Activated T-helper 1 cell treated with anti-CD3 and anti-CD28 coated beads, Interleukin-12 subunit alpha, Interleukin-12 subunit beta, Interleukin-2, Interleukin-4 antibody, amounts not matched to agents 30 ng/mL and 10 ng/mL and 1 ng/mL, durations not matched to agents 14 hours and 24 hours and 36 hours (primary cell): ENCODE data around the gene ZFR. TPM values are rescaled to one million over a fixed set of nuclear protein-coding genes. Genes with fewer than 3 reads are reported as not detected.

ENCODE experiments used
- DNase-seq: peaks from one replicate; pipeline ENCODE4 v3.0.0; 2021; ENCODE audit warnings: low spot score
- H3K27ac Mint-ChIP-seq: one replicate; pipeline ENCODE4 v1.8.0; 2021; ENCODE audit warnings: mild to moderate bottlenecking, mixed read lengths
- H3K27me3 Mint-ChIP-seq: one replicate; pipeline ENCODE4 v1.8.0; 2022; ENCODE audit warnings: mild to moderate bottlenecking, moderate library complexity, mixed read lengths; ENCODE audit not compliant: insufficient read depth
- H3K36me3 Mint-ChIP-seq: one replicate; pipeline ENCODE4 v1.8.0; 2021; ENCODE audit warnings: low read depth, mixed read lengths
- H3K4me1 Mint-ChIP-seq: one replicate; pipeline ENCODE4 v1.8.0; 2021; ENCODE audit warnings: low read depth, mixed read lengths
- H3K4me3 Mint-ChIP-seq: one replicate; pipeline ENCODE4 v1.8.0; 2021; ENCODE audit warnings: mild to moderate bottlenecking, moderate library complexity, mixed read lengths
- H3K9me3 Mint-ChIP-seq: one replicate; pipeline ENCODE4 v1.8.0; 2021; ENCODE audit warnings: mixed read lengths
- intact Hi-C: fragments of 100-400 bp; cut with micrococcal nuclease; formaldehyde crosslinking; loops from one replicate; pipeline ENCODE4 v1.15.1; 2024
- total RNA-seq: library from RNA; stranded (reverse); gene quantifications from 2 replicates; pipeline ENCODE4 v1.2.3, GENCODE V29; 2022

ZFR gene
- total RNA-seq, result 67.7 and 70.8 TPM in 2 replicates

DNA sequence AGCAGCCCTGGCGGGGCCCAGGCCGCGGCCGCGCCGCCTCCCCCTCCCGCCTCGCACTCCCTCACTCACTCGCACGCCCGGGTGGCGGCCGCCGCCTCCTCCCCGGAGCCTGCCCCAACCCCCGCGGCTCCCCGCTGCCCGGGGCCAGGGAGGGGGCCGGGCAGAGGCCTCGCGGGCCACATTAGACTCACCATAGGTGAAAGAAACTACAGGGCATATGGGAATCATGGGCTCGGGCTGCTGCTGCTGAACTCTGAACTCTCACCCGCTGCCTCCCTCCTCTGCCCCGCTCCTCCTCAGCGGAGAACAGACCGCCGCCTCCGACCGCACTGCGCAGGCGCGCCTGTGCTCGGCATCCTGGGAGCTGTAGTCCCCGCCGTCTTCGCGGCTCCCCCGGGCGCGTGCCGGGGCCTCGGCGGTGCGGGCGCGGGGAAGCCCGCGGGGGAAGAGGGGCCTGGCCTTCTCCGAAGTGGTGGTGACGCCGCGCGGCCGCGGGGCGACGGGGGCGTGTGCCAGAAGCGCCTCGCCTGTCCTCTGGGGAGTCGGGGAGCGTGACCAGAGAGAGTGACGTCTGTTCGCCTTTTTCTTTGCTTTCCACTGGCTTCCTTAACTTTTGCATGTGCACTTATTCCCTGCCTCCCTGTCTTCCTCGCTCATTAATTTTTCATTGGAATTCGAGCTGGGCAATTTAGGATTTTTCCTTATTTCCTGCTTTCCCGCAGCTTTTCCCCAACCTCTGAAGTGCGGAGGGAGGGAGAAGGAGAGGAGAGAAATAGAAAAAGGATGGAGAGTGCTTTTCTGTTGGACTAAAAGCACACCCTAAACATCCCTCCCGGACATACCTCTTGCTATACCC lies at the start of gene ZFR:
Gene ZFR, minus strand, starts transcription at position 310 of the 856 bp plus-strand sequence. Its CDS starts 82 bp downstream, at position 228.
- Mint-ChIP-seq H3K4me3 (peak within 1 kb of the TSS; percentile 97), H3K4me1 (peaks cover 29% of the 10 kb centered on the region), H3K9me3 (no peaks in the 10 kb centered on the region), H3K27me3 (peaks cover 12% of the 10 kb centered on the region), H3K36me3 (peaks cover 18% of the 10 kb centered on the region), H3K27ac (peak within 1 kb of the TSS; percentile 98)
- peak; percentile 94 for DNase-seq
- intact Hi-C loops, result loop anchor here (1.0 to 10.0 kb wide), 6 partner anchors 88 to 910 kb away; partner anchors contain the start of genes C5orf22, DROSHA and GOLPH3

DNA sequence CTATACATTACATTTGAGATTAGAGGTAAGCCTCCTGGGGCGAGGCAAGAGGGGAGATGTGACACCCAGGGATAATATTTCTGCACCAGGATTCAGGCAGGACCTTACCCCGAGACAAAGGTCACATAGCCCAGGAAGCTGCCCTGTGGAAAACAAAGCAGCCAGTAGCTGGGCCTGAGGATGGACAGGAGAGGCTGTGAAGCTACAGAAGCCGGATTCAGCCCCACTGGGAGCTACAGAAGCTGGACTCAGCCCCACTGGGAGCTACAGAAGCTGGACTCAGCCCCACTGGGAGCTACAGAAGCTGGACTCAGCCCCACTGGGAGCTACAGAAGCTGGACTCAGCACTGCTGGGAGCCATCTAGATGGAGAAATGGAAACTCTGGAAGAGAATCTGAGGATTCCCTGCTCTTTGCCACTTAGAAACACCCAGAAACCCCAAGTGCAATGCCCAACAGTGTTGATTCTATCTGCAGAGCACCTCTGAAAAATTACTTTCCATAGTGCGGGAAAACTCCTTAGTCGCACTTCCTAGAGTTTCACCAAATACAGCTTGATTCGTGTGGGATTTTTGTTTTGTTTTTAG lies 46.5 kb upstream of the ZFR start:
- H3K36me3 Mint-ChIP-seq, result no peaks in the 10 kb centered on the region
- H3K27me3 Mint-ChIP-seq, result peaks cover 3% of the 10 kb centered on the region
- H3K4me3 Mint-ChIP-seq, result no peak overlapping the region
- peaks cover 10% of the 10 kb centered on the region for H3K4me1 Mint-ChIP-seq
- DNase-seq, result no peak
- H3K27ac Mint-ChIP-seq, result no peak overlapping the region
- intact Hi-C loops, result no loop called here
- H3K9me3 Mint-ChIP-seq, result no peaks in the 10 kb centered on the region

DNA sequence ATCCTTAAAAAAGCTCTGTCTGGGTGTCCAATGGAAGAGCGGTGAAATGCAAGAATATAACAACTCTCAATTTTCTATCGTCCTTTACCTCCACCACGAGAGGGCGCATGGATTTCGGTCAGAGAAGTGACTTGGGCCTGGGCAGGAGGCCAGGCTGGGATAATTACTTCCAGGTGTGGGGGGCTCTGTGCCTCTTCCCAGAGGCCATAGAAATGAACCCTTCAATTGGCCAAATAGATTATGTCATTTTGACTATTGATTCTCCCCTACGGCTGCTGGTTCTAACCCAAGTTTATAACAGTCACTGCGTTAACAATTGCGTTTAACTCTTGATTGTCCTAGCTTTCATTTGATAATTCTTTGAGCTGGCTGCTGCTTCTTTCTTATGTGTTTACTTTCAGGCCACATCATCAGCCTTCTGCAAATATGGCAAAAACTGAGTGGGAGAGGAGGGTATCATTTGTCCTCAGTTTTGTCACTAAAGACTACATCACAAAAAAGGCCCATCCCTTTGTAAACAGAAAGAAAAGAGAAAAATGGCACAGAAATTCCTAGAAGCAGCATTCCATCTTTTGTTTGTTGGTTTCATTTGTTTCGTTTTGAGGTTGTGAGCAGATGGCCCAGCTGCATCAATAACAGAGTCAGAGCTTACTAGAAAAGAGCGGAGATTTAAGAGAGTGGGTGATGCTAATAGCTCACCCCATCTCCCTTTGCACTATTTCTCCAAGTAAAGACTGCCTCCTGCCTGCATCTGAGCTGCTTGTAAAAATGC lies 45.4 kb upstream of the ZFR start:
- intact Hi-C loops, result loop anchor here (1.0 to 2.0 kb wide), 3 partner anchors 41 to 123 kb away; no protein-coding TSS in a partner anchor
- no peaks in the 10 kb centered on the region for H3K36me3 Mint-ChIP-seq

DNA sequence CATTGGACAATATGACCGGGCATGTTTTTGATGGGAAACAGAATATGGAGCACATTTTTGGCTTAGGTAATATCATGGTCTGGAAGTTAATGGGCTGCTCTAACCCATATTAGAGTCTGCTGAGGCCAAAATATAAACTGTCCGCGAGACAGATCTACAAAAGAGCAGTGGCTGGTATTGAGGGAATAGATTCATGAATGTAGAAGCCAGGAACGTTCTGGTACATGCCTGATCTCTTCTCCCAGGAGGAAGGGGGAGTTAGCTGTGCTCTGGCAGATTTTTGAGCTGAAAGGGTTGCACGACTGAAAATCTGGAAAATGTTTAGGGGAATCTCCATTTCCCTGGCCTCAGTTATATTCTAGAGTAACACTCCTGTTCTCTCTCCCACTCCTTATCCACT lies 42.9 kb upstream of the ZFR start:
- no peak overlapping the region for H3K4me3 Mint-ChIP-seq
- H3K9me3 Mint-ChIP-seq, result no peaks in the 10 kb centered on the region
- H3K27me3 Mint-ChIP-seq, result peaks cover 3% of the 10 kb centered on the region
- peaks cover 8% of the 10 kb centered on the region for H3K4me1 Mint-ChIP-seq
- H3K36me3 Mint-ChIP-seq, result no peaks in the 10 kb centered on the region
- DNase-seq, result no peak
- no peak overlapping the region for H3K27ac Mint-ChIP-seq
- intact Hi-C loops, result no loop called here

More for the DNA sequence above, 45.4 kb upstream of the ZFR start:
- Mint-ChIP-seq H3K27me3 (peaks cover 3% of the 10 kb centered on the region), H3K27ac (no peak overlapping the region), H3K9me3 (no peaks in the 10 kb centered on the region), H3K4me1 (peaks cover 8% of the 10 kb centered on the region), H3K4me3 (no peak overlapping the region)
- peak; percentile 59 for DNase-seq

DNA sequence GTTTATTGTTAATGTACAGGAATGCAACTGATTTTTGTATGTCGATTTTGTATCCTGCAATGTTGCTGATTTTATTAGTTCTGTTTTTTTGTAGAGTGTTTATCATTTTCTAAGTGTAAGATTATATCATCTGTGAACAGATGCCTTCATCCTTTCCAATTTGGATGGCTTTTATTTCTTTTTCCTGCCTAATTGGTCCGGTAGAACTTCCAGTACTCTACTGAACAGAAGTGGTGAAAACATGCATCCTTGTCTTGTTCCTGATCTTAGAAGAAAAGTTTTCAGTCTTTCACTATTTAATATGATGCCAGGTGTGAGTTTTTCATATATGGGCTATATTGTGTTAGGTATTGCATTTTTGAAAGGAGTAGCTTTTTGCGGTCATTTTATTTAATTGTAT lies 42.5 kb upstream of the ZFR start:
- intact Hi-C loops, result no loop called here
- DNase-seq, result no peak
- Mint-ChIP-seq H3K27me3 (peaks cover 3% of the 10 kb centered on the region), H3K9me3 (no peaks in the 10 kb centered on the region), H3K4me1 (peaks cover 8% of the 10 kb centered on the region), H3K36me3 (no peaks in the 10 kb centered on the region), H3K27ac (no peak overlapping the region), H3K4me3 (no peak overlapping the region)

DNA sequence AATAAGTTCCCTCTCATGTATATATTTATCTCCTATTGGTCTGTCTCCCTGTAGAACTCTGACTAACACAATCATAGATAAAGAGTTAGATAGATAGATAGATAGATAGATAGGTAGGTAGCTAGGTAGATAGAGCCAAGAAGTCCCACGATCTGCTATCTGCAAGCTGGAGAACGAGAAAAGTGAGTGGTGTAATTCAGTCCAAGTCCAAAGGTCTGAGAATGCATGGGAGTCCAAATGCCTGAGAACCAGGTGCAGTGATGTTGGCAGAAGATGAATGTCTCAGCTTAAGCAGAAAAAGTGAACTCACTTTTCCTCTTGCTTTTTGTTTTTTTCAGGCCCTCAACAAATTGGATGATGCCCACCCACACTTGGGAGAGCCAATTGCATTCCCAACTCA lies 37.7 kb upstream of the ZFR start:
- intact Hi-C loops, result no loop called here

DNA sequence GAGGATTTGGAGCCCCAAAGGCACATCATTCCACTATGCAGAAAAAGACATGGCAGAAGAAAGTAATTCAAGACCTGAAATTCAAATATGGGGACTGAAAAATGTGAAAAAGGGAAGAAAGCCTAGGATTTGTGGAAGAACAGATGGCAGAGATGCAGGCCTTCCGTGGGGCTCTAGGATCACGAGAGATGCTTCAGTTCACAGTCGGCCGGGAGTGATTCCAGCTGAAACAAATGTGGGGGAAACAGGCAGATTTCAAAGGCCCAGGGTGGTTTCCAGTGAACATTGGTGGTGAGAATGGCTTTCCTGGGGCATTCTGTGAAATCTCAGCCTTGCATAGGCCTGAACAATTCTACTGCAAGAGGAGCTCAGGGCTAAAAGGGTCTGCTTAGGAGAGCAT lies 34.6 kb upstream of the ZFR start:
- intact Hi-C loops, result no loop called here
- no peaks in the 10 kb centered on the region for H3K36me3 Mint-ChIP-seq
- H3K4me3 Mint-ChIP-seq, result no peak overlapping the region
- DNase-seq, result no peak
- no peaks in the 10 kb centered on the region for H3K9me3 Mint-ChIP-seq
- H3K27me3 Mint-ChIP-seq, result peaks cover 3% of the 10 kb centered on the region
- H3K27ac Mint-ChIP-seq, result no peak overlapping the region
- H3K4me1 Mint-ChIP-seq, result no peaks in the 10 kb centered on the region

More for the DNA sequence above, 37.7 kb upstream of the ZFR start:
- no peak overlapping the region for H3K4me3 Mint-ChIP-seq
- H3K36me3 Mint-ChIP-seq, result no peaks in the 10 kb centered on the region
- H3K4me1 Mint-ChIP-seq, result no peaks in the 10 kb centered on the region
- DNase-seq, result no peak
- no peaks in the 10 kb centered on the region for H3K9me3 Mint-ChIP-seq
- H3K27ac Mint-ChIP-seq, result no peak overlapping the region
- H3K27me3 Mint-ChIP-seq, result peaks cover 3% of the 10 kb centered on the region

DNA sequence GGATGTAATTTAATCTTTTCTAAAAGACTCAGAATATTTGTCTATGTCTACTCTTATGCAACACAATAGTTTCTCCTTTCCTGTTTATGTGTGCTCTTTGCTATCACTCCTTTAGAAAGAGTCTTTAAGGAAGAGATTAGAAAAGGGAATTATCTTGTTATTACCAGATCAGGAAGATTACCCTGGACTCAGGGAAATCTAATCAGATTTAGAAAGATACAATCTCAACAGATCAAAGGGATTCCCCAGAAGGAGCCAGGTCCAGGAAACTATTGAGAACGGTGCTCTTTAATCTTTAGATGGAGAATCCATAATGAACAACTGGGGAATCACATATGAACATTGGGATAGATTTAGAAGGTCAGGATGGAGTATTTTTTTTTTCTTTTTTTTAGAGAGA lies 32.4 kb upstream of the ZFR start:
- H3K4me3 Mint-ChIP-seq, result no peak overlapping the region
- DNase-seq, result no peak
- no peaks in the 10 kb centered on the region for H3K4me1 Mint-ChIP-seq
- H3K27me3 Mint-ChIP-seq, result peaks cover 3% of the 10 kb centered on the region
- intact Hi-C loops, result no loop called here
- H3K9me3 Mint-ChIP-seq, result no peaks in the 10 kb centered on the region
- H3K36me3 Mint-ChIP-seq, result no peaks in the 10 kb centered on the region
- no peak overlapping the region for H3K27ac Mint-ChIP-seq

DNA sequence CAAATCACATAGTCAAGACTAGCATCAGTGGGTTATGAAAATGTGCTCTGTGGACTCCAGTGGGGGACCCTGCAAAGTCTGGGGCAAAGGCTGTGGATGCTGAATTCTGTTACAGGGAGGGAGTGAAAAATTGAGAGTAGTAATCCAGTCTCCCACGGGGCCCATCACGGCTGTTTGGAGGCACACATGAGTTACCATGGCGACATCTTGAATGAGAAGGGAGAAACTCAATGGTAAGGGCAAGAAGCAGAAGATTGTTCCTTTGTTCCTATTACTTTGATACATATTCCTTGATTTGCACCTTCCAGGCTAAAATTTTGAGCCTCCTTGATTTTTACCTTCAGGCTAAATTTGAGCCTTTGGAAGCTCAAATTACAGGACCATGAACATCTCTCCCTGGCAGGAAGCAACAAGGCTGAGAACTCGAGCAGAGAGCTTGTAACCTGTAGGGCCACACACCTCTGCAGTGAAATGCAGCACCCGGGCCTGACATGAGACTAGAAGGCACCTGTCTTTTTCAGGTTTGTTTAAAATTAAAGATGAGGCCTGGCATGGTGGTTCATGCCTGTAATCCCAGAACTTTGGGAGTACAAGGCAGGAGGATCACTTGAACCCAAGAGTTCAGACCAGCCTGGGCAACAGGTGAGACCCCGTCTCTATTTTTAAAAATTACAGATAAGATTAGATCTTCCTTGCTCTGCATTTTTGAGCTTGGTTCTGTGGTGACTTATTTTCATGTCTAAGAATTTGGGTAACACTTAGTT lies 31.0 kb upstream of the ZFR start:
- H3K4me3 Mint-ChIP-seq, result no peak overlapping the region
- H3K27me3 Mint-ChIP-seq, result peaks cover 3% of the 10 kb centered on the region
- intact Hi-C loops, result no loop called here
- H3K27ac Mint-ChIP-seq, result no peak overlapping the region
- no peaks in the 10 kb centered on the region for H3K9me3 Mint-ChIP-seq
- DNase-seq, result no peak
- H3K4me1 Mint-ChIP-seq, result no peaks in the 10 kb centered on the region
- no peaks in the 10 kb centered on the region for H3K36me3 Mint-ChIP-seq

DNA sequence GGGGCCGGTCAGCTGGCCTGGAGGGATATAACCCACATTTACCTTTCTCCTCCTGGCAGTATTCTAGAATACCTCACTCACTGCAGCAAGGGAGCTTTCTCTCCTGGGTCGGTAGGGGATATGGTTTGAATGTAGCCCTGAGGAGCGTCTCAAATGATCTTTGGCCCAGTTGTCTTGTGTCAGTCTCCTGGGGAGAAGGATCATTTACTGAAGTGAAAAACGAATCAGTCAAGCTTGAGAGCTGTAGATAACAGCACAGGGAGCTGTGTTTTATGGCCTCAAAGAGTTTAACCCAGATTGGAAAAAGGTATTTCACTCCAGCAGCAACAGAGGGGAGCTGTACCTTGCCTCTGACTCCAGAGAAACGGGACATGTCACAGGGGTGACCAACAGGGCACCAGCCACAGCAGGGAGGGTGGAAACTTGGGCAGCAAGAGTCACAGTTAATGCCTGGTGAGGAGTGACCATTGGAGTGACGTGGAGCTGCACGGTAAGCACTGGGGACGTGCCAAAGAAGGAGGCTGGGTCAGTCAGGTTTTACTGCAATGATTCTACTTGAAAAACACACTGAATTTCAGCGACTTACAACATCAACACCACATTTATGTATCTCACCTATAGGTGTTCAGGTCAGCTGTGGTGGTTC lies 29.8 kb upstream of the ZFR start:
- no peak for DNase-seq
- Mint-ChIP-seq H3K4me3 (no peak overlapping the region), H3K36me3 (no peaks in the 10 kb centered on the region), H3K27ac (no peak overlapping the region), H3K4me1 (no peaks in the 10 kb centered on the region), H3K9me3 (no peaks in the 10 kb centered on the region), H3K27me3 (peaks cover 3% of the 10 kb centered on the region)
- intact Hi-C loops, result no loop called here

DNA sequence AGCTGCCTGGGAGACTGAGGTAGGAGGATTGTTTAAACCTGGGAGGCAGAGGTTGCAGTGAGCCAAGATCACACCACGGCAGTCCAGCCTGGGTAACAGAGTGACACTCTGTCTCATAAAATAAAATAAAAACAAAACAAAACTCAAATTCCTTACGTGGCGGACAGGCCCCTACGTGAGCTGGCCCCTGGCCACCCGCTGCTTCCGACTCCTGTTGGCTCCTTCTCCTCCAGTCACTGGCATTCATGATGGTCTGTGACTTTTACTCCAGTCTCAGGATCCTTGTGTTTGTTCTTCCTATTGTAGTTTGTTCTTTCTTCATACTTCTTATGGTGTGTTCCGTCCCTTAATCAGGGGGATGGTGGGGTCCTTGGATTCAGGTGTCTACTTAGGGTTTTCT lies 28.5 kb upstream of the ZFR start:
- intact Hi-C loops, result no loop called here

DNA sequence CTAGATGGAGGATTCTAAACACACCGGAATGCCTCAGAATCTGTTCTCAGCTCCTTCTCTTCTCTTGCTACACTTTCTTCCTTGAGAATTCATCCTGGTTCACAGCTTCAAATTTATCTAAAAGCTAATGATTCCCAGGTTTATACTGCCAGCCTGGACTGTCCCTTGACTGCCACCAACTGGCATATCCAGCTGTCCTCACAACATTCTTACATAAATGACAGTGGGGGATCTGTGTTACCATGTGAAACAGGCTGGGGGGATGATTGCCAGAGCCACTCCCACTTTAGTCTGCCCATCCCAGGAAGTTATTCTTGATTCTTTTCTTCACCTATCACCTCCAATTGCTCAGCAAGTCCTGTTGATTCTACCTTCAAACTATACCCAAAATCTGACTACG lies 27.2 kb upstream of the ZFR start:
- Mint-ChIP-seq H3K27me3 (peaks cover 4% of the 10 kb centered on the region), H3K4me1 (no peaks in the 10 kb centered on the region)
- intact Hi-C loops, result no loop called here

More for the DNA sequence above, 28.5 kb upstream of the ZFR start:
- DNase-seq, result no peak
- Mint-ChIP-seq H3K27me3 (peaks cover 4% of the 10 kb centered on the region), H3K9me3 (no peaks in the 10 kb centered on the region), H3K36me3 (no peaks in the 10 kb centered on the region), H3K4me1 (no peaks in the 10 kb centered on the region), H3K27ac (no peak overlapping the region), H3K4me3 (no peak overlapping the region)

More for the DNA sequence above, 27.2 kb upstream of the ZFR start:
- H3K27ac Mint-ChIP-seq, result no peak overlapping the region
- no peak for DNase-seq
- H3K36me3 Mint-ChIP-seq, result no peaks in the 10 kb centered on the region
- no peaks in the 10 kb centered on the region for H3K9me3 Mint-ChIP-seq
- H3K4me3 Mint-ChIP-seq, result no peak overlapping the region
